Common myeloid progenitor, CD34-positive (primary cell): ENCODE results near the gene TNFAIP2.

ENCODE experiments used
- CTCF ChIA-PET: fragments of 350-600 bp; sonication (Branson Sonifier 250); formaldehyde crosslinking; loops from one replicate; lab custom pipeline; 2021; ENCODE audit warnings: antibody characterized with exemption; lab: Charles Lee
- POLR2A ChIA-PET: fragments of 350-600 bp; sonication (Branson Sonifier 250); formaldehyde crosslinking; loops from one replicate; lab custom pipeline; 2021; ENCODE audit warnings: antibody characterized with exemption; lab: Charles Lee
- DNase-seq, 3 donors: peaks; one replicate each; pipeline versions ENCODE4 v3.0.0 to v3.0.0-alpha.2; 2013
- H3K27ac ChIP-seq, 2 experiments: 1 replicate in 1 of 2; 2 replicates in 1 of 2; pipeline ENCODE4 v1.7.0; 2013; ENCODE audit warnings: inconsistent platforms in 2 of 2, low read length in 2 of 2, mild to moderate bottlenecking in 2 of 2, low read depth in 1 of 2, moderate library complexity in 1 of 2; ENCODE audit not compliant: severe bottlenecking in 2 of 2, insufficient read depth in 1 of 2, poor library complexity in 1 of 2
- H3K27me3 ChIP-seq, 5 experiments: replicated peaks in 2 of 5; 1 replicate in 3 of 5; 2 replicates in 2 of 5; pipeline versions ENCODE4 v1.6.1 to v1.7.0; 2013; ENCODE audit warnings: low read length in 4 of 5, mild to moderate bottlenecking in 2 of 5, moderate library complexity in 2 of 5, inconsistent platforms in 1 of 5; ENCODE audit not compliant: insufficient read depth in 5 of 5, control insufficient read depth in 4 of 5
- H3K36me3 ChIP-seq, 4 experiments: 1 replicate in 2 of 4; 2 replicates in 2 of 4; pipeline versions ENCODE4 v1.6.1 to v1.7.0; 2013; ENCODE audit warnings: low read length in 3 of 4, control low read depth in 1 of 4, mild to moderate bottlenecking in 1 of 4; ENCODE audit not compliant: control insufficient read depth in 4 of 4, insufficient read depth in 4 of 4
- H3K4me1 ChIP-seq, 4 experiments: 1 replicate in 3 of 4; 2 replicates in 1 of 4; pipeline versions ENCODE4 v1.6.1 to v1.7.1; 2013; ENCODE audit warnings: low read length in 3 of 4, mild to moderate bottlenecking in 3 of 4, control low read depth in 1 of 4, inconsistent platforms in 1 of 4, moderate library complexity in 1 of 4; ENCODE audit not compliant: control insufficient read depth in 4 of 4, insufficient read depth in 4 of 4; ENCODE audit errors: control extremely low read depth in 1 of 4
- H3K4me3 ChIP-seq, 7 experiments: 1 replicate in 4 of 7; 2 replicates in 3 of 7; pipeline versions ENCODE4 v1.5.1 to v1.7.0; 2013; ENCODE audit warnings: mild to moderate bottlenecking in 7 of 7, low read length in 6 of 7, moderate library complexity in 6 of 7, inconsistent platforms in 2 of 7, low read depth in 2 of 7, control low read depth in 1 of 7; ENCODE audit not compliant: insufficient read depth in 4 of 7, control insufficient read depth in 1 of 7; ENCODE audit errors: extremely low read depth in 1 of 7
- H3K9me3 ChIP-seq, 5 experiments: 1 replicate in 4 of 5; 2 replicates in 1 of 5; pipeline versions ENCODE4 v1.6.1 to v1.7.1; 2013; ENCODE audit warnings: low read length in 4 of 5, mild to moderate bottlenecking in 2 of 5, inconsistent platforms in 1 of 5, low read depth in 1 of 5, moderate library complexity in 1 of 5; ENCODE audit not compliant: control insufficient read depth in 4 of 5, insufficient read depth in 2 of 5; ENCODE audit errors: control extremely low read depth in 1 of 5
- WGBS: methylation state at CpG from one replicate; pipeline ENCODE4 v1.1.5; 2013; ENCODE audit not compliant: insufficient coverage; 5-methylcytosine and 5-hydroxymethylcytosine counted together

TNFAIP2 gene

DNA sequence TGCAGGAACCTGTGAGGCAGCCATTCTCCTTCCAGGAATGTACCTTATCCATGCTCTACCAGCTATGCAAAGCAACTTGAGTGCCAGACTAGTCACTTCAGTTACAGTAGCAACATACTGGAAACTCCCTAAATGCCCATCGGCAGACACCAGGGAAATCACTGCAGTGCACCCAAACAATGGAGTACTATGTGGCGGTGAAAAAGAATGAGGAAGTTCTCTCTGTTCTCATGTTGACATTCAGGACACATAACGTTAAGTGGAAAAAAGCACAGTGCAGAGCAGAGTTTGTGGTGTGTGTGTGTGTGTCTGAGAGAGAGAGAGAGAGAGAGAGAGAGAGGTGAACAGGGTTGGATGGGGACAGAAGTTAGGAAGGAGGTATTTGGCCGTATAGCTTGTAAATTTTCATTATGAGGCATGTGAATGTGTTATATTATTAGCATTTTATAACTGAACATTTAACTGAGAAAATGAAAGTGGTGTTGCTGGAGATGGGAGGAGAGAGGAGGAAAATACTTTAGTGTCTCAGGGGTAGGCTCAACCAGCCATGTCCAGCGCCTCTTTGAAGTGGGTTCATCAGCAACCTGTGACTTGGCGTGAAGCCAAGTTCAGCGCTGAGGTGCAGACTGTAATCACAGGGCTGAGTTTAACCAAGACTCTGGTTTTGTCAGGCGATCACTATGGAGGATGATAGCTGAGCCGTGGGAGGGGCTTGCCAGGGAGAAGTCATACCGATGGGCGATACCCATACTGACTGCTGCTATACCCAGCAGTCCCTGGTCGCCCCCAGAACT, 17.3 kb downstream of the TNFAIP2 start:
- WGBS: 70% methylated on average over 8 of the region's 12 CpGs
- no peak overlapping the region for H3K4me3 ChIP-seq
- DNase-seq: peak in 2 of 3 donors; percentile 25 to 30
- H3K9me3 ChIP-seq: no peaks in the 10 kb centered on the region
- peaks cover 0 to 5% (median 2%) of the 10 kb centered on the region in 4 experiments for H3K36me3 ChIP-seq
- H3K27me3 ChIP-seq: peaks cover 0 to 39% (median 6%) of the 10 kb centered on the region in 5 experiments
- no peak overlapping the region for H3K27ac ChIP-seq
- POLR2A ChIA-PET: interaction anchor here (1.0 to 1.3 kb wide), 2 partner anchors 36 to 37 kb away, joined by 4 read pairs; no protein-coding TSS in a partner anchor
- CTCF ChIA-PET: interaction anchor here (0.6 to 13.8 kb wide), 8 partner anchors 10 to 83 kb away, joined by 3 to 179 read pairs (median 4); partner anchors contain the start of gene LBHD2
- H3K4me1 ChIP-seq: peaks cover 0 to 14% (median 7%) of the 10 kb centered on the region in 4 experiments

- POLR2A ChIA-PET: interaction anchor here (1.0 to 1.3 kb wide), 2 partner anchors 36 to 38 kb away, joined by 4 read pairs; no protein-coding TSS in a partner anchor
- H3K27ac ChIP-seq: no peak overlapping the region
Observed at GRCh38 chr14:103141117-103141796, 18.0 kb downstream of the TNFAIP2 start.

GRCh38 chr14:103142026-103142425, 18.8 kb downstream of the TNFAIP2 start:
- CTCF ChIA-PET: interaction anchor here (0.8 to 13.8 kb wide), 6 partner anchors 14 to 169 kb away, joined by 3 to 179 read pairs (median 4); no protein-coding TSS in a partner anchor
- 100% methylated on average over 2 of the region's 4 CpGs for WGBS
- POLR2A ChIA-PET: no interaction called here
- DNase-seq: no peak
- H3K4me3 ChIP-seq: no peak overlapping the region
- no peak overlapping the region for H3K27ac ChIP-seq
- H3K4me1 ChIP-seq: peaks cover 0 to 7% (median 3%) of the 10 kb centered on the region in 4 experiments
- H3K36me3 ChIP-seq: no peaks in the 10 kb centered on the region
- peaks cover 0 to 39% (median 6%) of the 10 kb centered on the region in 5 experiments for H3K27me3 ChIP-seq
- H3K9me3 ChIP-seq: no peaks in the 10 kb centered on the region

More at GRCh38 chr14:103141117-103141796, 18.0 kb downstream of the TNFAIP2 start:
- no peaks in the 10 kb centered on the region for H3K36me3 ChIP-seq
- no peaks in the 10 kb centered on the region for H3K9me3 ChIP-seq
- CTCF ChIA-PET: interaction anchor here (0.6 to 13.8 kb wide), 8 partner anchors 11 to 83 kb away, joined by 3 to 179 read pairs (median 4); partner anchors contain the start of gene LBHD2
- peaks cover 0 to 14% (median 7%) of the 10 kb centered on the region in 4 experiments for H3K4me1 ChIP-seq
- 24% methylated on average over 6 of the region's 8 CpGs for WGBS
- no peak overlapping the region for H3K4me3 ChIP-seq
- H3K27me3 ChIP-seq: peaks cover 0 to 39% (median 6%) of the 10 kb centered on the region in 5 experiments
- DNase-seq: peak; percentile 58 to 75 (median 71)

- WGBS: 69% methylated on average over 5 of the region's 5 CpGs
- CTCF ChIA-PET: interaction anchor here (0.8 to 13.8 kb wide), 3 partner anchors 27 to 168 kb away, joined by 3 to 179 read pairs (median 4); no protein-coding TSS in a partner anchor
Observed at GRCh38 chr14:103142721-103143302, 19.6 kb downstream of the TNFAIP2 start.

DNA sequence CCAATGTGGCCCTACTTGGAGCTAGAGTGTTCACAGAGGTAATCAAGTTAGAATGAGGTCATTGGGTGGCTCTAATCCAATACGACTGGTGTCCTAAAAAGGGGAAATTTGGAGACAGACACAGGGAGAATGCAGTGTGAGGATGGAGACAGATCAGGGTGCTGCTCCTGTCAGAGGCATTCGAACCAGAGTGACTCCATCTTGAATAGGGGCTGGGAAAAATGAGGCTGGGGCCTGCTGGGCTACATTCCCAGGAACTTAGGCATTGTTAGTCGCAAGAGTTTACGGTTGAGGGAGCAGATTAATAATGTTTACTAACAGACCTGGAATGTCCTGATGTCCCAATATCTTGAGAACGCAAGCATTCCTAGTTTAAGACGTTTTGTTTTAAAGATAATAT, 20.2 kb downstream of the TNFAIP2 start:
- CTCF ChIA-PET: interaction anchor here (13.8 kb wide), 1 partner anchor 42 kb away, joined by 179 read pairs; no protein-coding TSS in a partner anchor
- DNase-seq: no peak
- H3K4me3 ChIP-seq: no peak overlapping the region
- H3K9me3 ChIP-seq: no peaks in the 10 kb centered on the region
- WGBS: 100% methylated on average over 3 of the region's 6 CpGs
- H3K36me3 ChIP-seq: no peaks in the 10 kb centered on the region
- POLR2A ChIA-PET: no interaction called here
- peaks cover 0 to 5% (median 2%) of the 10 kb centered on the region in 4 experiments for H3K4me1 ChIP-seq
- H3K27me3 ChIP-seq: peaks cover 0 to 34% (median 7%) of the 10 kb centered on the region in 5 experiments
- H3K27ac ChIP-seq: no peak overlapping the region

More at GRCh38 chr14:103142721-103143302, 19.6 kb downstream of the TNFAIP2 start:
- no peaks in the 10 kb centered on the region for H3K9me3 ChIP-seq
- H3K4me1 ChIP-seq: peaks cover 0 to 6% (median 2%) of the 10 kb centered on the region in 4 experiments
- peaks cover 0 to 39% (median 6%) of the 10 kb centered on the region in 5 experiments for H3K27me3 ChIP-seq
- no peak overlapping the region for H3K4me3 ChIP-seq
- POLR2A ChIA-PET: no interaction called here
- no peaks in the 10 kb centered on the region for H3K36me3 ChIP-seq
- H3K27ac ChIP-seq: no peak overlapping the region
- no peak for DNase-seq

DNA sequence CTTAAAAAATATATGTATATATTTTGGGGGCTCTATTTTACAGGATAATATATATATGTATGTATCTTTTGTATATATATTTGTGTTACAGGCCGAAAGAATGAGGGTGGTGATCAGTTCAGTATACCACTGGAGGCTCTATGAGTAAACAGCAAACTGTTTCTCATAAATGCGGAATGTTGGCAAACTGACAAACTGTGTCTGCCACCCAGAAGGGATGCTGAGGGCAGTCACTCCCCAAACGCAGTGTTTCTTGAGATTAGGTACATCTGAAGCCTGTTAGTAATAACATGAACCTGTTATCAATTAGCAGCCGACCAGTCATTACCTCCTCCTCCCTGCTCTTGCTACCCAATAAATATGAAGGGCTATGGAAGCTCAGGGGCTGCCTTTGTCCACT, 20.8 kb downstream of the TNFAIP2 start:
- no peak for DNase-seq
- Histone ChIP-seq H3K27ac (no peak overlapping the region), H3K4me1 (peaks cover 0 to 3% (median 0%) of the 10 kb centered on the region in 4 experiments), H3K27me3 (peaks cover 0 to 28% (median 8%) of the 10 kb centered on the region in 5 experiments), H3K4me3 (no peak overlapping the region), H3K36me3 (no peaks in the 10 kb centered on the region), H3K9me3 (no peaks in the 10 kb centered on the region)
- 90% methylated on average over 4 of the region's 4 CpGs for WGBS
- POLR2A ChIA-PET: no interaction called here
- CTCF ChIA-PET: interaction anchor here (13.8 kb wide), 1 partner anchor 43 kb away, joined by 179 read pairs; no protein-coding TSS in a partner anchor
